Cardiac septum (tissue), 1 donor: ENCODE data around the gene UCMA. TPM values are rescaled to one million over a fixed set of nuclear protein-coding genes. Genes with fewer than 3 reads are reported as not detected.

Source experiments
- DNase-seq: peaks from one replicate; pipeline ENCODE4 v3.0.0-alpha.2; 2020; ENCODE audit warnings: low spot score
- intact Hi-C: fragments of 100-400 bp; cut with DNase I; formaldehyde crosslinking; loops from one replicate; pipeline ENCODE4 v1.14.0; 2022
- total RNA-seq: library from RNA; stranded (reverse); fragmentation: NEBNext Ultra II Directional; extraction: Animal tissue kit (Norgen Biotek cat#: 25700); gene quantifications from one replicate; pipeline ENCODE4 v1.2.1, GENCODE V29; 2021
- donor health status: DM: no; HTN: no; CAD: no.

Gene UCMA
- total RNA-seq, 1 donor from 2014 or later, result not detected

- DNase-seq, result no peak
- intact Hi-C loops, result no loop called here
These were observed 42.8 kb downstream of the UCMA start for GRCh38 chr10:13191362-13191761.

GRCh38 chr10:13190816-13191215 is 43.4 kb downstream of the UCMA start:
- no peak for DNase-seq
- intact Hi-C loops, result no loop called here

DNA sequence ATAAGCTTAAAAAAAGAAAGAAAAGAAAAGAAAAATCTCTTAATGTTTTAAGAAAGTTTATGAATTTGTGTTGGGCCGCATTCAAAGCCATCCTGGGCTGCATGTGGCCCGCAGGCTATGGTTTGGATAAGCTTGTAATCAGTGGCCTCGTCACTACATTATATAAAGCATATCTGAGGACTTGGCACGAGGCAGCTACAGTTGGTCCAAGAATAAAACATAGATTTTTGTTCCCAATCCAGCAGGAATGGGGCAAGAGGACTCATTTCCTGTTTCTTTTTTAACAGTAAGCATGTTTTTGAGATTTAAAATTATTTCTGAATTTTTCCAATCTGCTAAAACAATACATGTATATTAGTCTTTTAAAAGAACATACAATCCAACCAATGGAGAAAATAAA is 44.2 kb downstream of the UCMA start:
- DNase-seq, result no peak
- intact Hi-C loops, result no loop called here

GRCh38 chr10:13188593-13188992 is 45.6 kb downstream of the UCMA start:
- intact Hi-C loops, result no loop called here
- DNase-seq, result no peak

DNA sequence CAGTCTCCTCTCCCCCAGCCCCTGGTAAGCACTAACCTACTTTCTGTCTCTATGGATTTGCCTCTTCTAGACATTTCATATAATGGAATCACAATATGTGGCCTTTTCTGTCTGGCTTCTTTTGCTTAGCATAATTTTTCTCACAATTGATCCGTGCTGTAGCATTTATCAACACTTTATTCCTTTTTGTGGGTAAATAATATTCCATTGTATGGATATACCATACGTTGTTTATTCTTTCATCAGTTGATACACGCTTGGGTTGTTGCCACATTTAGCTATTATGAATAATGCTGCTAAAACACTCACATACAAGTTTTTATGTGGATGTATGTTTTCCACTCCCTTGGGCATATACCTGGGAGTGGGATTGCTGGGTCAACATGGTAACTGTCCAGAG is 47.0 kb downstream of the UCMA start:
- intact Hi-C loops, result no loop called here

DNA sequence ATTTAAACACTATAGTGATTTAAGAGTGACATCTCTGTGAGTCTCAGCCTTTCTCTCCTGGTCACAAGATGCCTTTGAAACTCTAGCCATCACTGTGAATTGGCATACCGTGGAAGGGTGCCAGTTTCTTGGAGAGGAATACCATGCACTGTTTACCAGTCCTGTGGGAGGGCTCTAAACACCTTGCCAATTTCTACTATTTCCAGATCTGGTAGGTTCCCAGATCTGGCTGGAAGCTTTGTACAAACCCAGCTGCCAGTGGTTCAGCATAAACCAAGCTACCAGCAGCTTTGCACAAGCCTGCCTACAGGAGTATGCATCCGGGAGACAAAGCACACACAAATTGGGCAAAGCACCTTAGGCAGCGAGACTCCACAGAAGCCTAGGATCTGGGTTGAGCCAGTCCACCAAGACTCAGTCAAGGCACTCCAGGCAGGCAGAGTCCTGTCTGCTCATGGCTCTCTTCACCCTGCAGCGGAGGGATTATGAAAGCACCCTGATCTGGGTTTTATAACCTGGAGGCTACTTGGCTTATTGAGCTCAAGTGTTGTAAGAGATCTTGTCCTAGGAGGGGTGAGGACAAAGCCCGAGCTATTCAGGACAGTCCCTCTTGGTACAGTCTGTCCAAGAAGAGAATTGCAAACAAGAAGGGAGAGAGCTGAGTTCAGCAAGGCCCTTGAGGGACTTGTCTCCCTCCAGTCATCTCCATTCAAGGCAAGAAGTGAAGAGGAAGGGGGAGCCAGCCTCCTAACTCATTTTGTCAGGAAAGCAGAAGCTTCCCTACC is 49.3 kb downstream of the UCMA start:
- DNase-seq, result no peak
- intact Hi-C loops, result no loop called here

More for the DNA sequence above, 47.0 kb downstream of the UCMA start:
- no peak for DNase-seq

GRCh38 chr10:13184276-13184675 is 49.9 kb downstream of the UCMA start:
- intact Hi-C loops, result no loop called here
- DNase-seq, result no peak

GRCh38 chr10:13183625-13184024 is 50.5 kb downstream of the UCMA start:
- no peak for DNase-seq
- intact Hi-C loops, result no loop called here

- intact Hi-C loops, result no loop called here
- no peak for DNase-seq
These were observed 51.8 kb downstream of the UCMA start for GRCh38 chr10:13182424-13182823.

GRCh38 chr10:13180788-13181187 is 53.4 kb downstream of the UCMA start:
- no peak for DNase-seq
- intact Hi-C loops, result no loop called here

DNA sequence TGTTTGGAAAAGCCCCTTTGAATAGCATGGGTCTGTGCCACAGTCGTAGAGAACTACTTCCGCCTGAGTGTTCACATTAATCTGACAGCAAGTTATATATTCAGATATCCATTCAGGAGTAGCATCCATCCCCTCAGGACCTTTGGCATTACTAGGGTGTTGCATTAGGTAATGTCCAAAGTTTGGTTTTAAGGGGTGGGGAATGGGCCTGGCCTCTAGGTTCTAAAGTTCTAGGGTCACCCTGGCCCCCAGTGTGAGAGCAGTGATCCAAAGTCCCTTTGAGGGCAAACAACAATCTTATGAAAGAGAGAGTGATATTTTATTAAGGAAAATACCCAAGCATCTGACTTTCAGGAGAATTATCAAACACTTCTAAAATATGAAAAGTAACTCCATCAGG is 60.6 kb downstream of the UCMA start:
- intact Hi-C loops, result no loop called here
- DNase-seq, result no peak

Other genes starting within 250 kb of the UCMA start
- gene CCDC3, start 232.7 kb downstream of the UCMA start, total RNA-seq, result 6.4 TPM
- gene OPTN, start 134.2 kb downstream of the UCMA start, total RNA-seq, result 126 TPM
- gene MCM10, start 72.8 kb downstream of the UCMA start, total RNA-seq, result 0.22 TPM
- gene PHYH, start 65.7 kb upstream of the UCMA start, total RNA-seq, result 101 TPM
- gene SEPHS1, start 113.9 kb upstream of the UCMA start, total RNA-seq, result 30.4 TPM